Measurements from ENCODE around the gene SORL1.
A peak's percentile ranks its signal among the peaks of the same experiment; 100 is the strongest.

SORL1 gene

GRCh38 chr11:121643479-121644186 is 191.5 kb downstream of the SORL1 start:
- DNase-seq, result no peak

- DNase-seq, result peak; percentile 12
These were observed 192.0 kb downstream of the SORL1 start for GRCh38 chr11:121644187-121644512.

- no peak for DNase-seq
These were observed 192.9 kb downstream of the SORL1 start for GRCh38 chr11:121645001-121645400.

GRCh38 chr11:121645596-121645995 is 193.5 kb downstream of the SORL1 start:
- DNase-seq, result no peak

- no peak for DNase-seq
These were observed 196.2 kb downstream of the SORL1 start for GRCh38 chr11:121648306-121648705.

GRCh38 chr11:121649798-121650197 is 197.7 kb downstream of the SORL1 start:
- DNase-seq, result no peak

- no peak for DNase-seq
These were observed 198.5 kb downstream of the SORL1 start for GRCh38 chr11:121650351-121651256.

GRCh38 chr11:121651257-121651605 is 199.1 kb downstream of the SORL1 start:
- no peak for DNase-seq

GRCh38 chr11:121652971-121653370 is 200.9 kb downstream of the SORL1 start:
- no peak for DNase-seq

- no peak for DNase-seq
These were observed 202.2 kb downstream of the SORL1 start for GRCh38 chr11:121654259-121654842.

GRCh38 chr11:121654843-121655536 is 202.9 kb downstream of the SORL1 start:
- DNase-seq, result no peak

GRCh38 chr11:121655537-121656327 is 203.6 kb downstream of the SORL1 start:
- DNase-seq, result peak; percentile 32

- no peak for DNase-seq
These were observed 204.4 kb downstream of the SORL1 start for GRCh38 chr11:121656328-121657090.

- no peak for DNase-seq
These were observed 205.0 kb downstream of the SORL1 start for GRCh38 chr11:121657146-121657545.

- no peak for DNase-seq
These were observed 207.7 kb downstream of the SORL1 start for GRCh38 chr11:121659811-121660210.

GRCh38 chr11:121661880-121662486 is 209.9 kb downstream of the SORL1 start:
- DNase-seq, result no peak

GRCh38 chr11:121664144-121664543 is 212.0 kb downstream of the SORL1 start:
- DNase-seq, result no peak

GRCh38 chr11:121665206-121665838 is 213.2 kb downstream of the SORL1 start:
- DNase-seq, result no peak

- no peak for DNase-seq
These were observed 215.7 kb downstream of the SORL1 start for GRCh38 chr11:121667836-121668235.

GRCh38 chr11:121669422-121669821 is 217.3 kb downstream of the SORL1 start:
- no peak for DNase-seq

- DNase-seq, result no peak
These were observed 218.2 kb downstream of the SORL1 start for GRCh38 chr11:121670266-121670665.
